COLO829 (cell line): ENCODE data around the gene MT1B.

Experiments
- DNase-seq: peaks from one replicate; pipeline ENCODE4 v3.0.0; 2012; ENCODE audit warnings: low spot score

The MT1B gene

GRCh38 chr16:56651586-56651985, at the start of gene MT1B:
Gene MT1B, plus strand, starts transcription at chr16:56651886. Its CDS starts 68 bp downstream, at chr16:56651954.
- DNase-seq, result no peak

- no peak for DNase-seq
Measured at GRCh38 chr16:56603589-56603988, 48.1 kb upstream of the MT1B start.

GRCh38 chr16:56604966-56605365, 46.7 kb upstream of the MT1B start:
- DNase-seq, result no peak

- no peak for DNase-seq
Measured at GRCh38 chr16:56605475-56605874, 46.2 kb upstream of the MT1B start.

- no peak for DNase-seq
Measured at GRCh38 chr16:56606071-56606475, 45.6 kb upstream of the MT1B start.

- DNase-seq, result peak; percentile 61
Measured at GRCh38 chr16:56606476-56607108, 45.1 kb upstream of the MT1B start.

- DNase-seq, result peak; percentile 81
Measured at GRCh38 chr16:56607109-56607618, 44.5 kb upstream of the MT1B start.

GRCh38 chr16:56607675-56608042, 44.0 kb upstream of the MT1B start:
- DNase-seq, result no peak

GRCh38 chr16:56608043-56608875, 43.4 kb upstream of the MT1B start, which contains the start of gene MT2A:
Gene MT2A, plus strand, starts transcription at chr16:56608584. Its CDS starts 72 bp downstream, at chr16:56608656.
- DNase-seq, result peak; percentile 89

- DNase-seq, result no peak
Measured at GRCh38 chr16:56608876-56609462, 42.7 kb upstream of the MT1B start.

- peak; percentile 46 for DNase-seq
Measured at GRCh38 chr16:56609463-56609921, 42.2 kb upstream of the MT1B start.

GRCh38 chr16:56610017-56610608, 41.6 kb upstream of the MT1B start:
- DNase-seq, result peak; percentile 46

GRCh38 chr16:56610609-56611111, 41.0 kb upstream of the MT1B start:
- no peak for DNase-seq

GRCh38 chr16:56611281-56611833, 40.3 kb upstream of the MT1B start:
- no peak for DNase-seq

GRCh38 chr16:56613706-56614105, 38.0 kb upstream of the MT1B start:
- DNase-seq, result no peak

- DNase-seq, result no peak
Measured at GRCh38 chr16:56614549-56614991, 37.1 kb upstream of the MT1B start.

GRCh38 chr16:56615353-56615752, 36.3 kb upstream of the MT1B start:
- no peak for DNase-seq

- DNase-seq, result no peak
Measured at GRCh38 chr16:56616608-56617211, 35.0 kb upstream of the MT1B start.

- DNase-seq, result no peak
Measured at GRCh38 chr16:56617212-56618085, 34.2 kb upstream of the MT1B start.

GRCh38 chr16:56618138-56618537, 33.5 kb upstream of the MT1B start:
- no peak for DNase-seq
